Tibial nerve (tissue), 4 donors: ENCODE data around the gene SARM1. TPM values are rescaled to one million over a fixed set of nuclear protein-coding genes. Genes with fewer than 3 reads are reported as not detected.

ENCODE experiments used
- DNase-seq, 2 donors: peaks; one replicate each; pipeline ENCODE4 v3.0.0-alpha.2; 2019; ENCODE audit warnings: low spot score in 2 of 2
- H3K27ac ChIP-seq, 4 donors: fragments of 200-600 bp; sonication (generic) in 3 of 4; one replicate each; pipeline ENCODE4 v1.5.1; 2017 to 2019; ENCODE audit warnings: mild to moderate bottlenecking in 1 of 4
- H3K27me3 ChIP-seq, 2 donors: fragments of 200-600 bp; sonication (generic) in 1 of 2; one replicate each; pipeline versions ENCODE4 v1.5.1 to v1.6.0; 2017 to 2019
- H3K36me3 ChIP-seq, 3 donors: fragments of 200-600 bp; sonication (generic); one replicate each; pipeline ENCODE4 v1.5.1; 2018 to 2019
- H3K4me1 ChIP-seq, 4 donors: fragments of 200-600 bp; sonication (generic) in 3 of 4; one replicate each; pipeline ENCODE4 v1.5.1; 2017 to 2019
- H3K4me3 ChIP-seq, 4 donors: fragments of 200-600 bp; sonication (generic) in 3 of 4; one replicate each; pipeline ENCODE4 v1.5.1; 2017 to 2019; ENCODE audit warnings: mild to moderate bottlenecking in 1 of 4, moderate library complexity in 1 of 4
- H3K9me3 ChIP-seq, 4 donors: fragments of 200-600 bp; sonication (generic) in 3 of 4; one replicate each; pipeline ENCODE4 v1.5.1; 2017 to 2019
- CTCF ChIP-seq, 5 experiments: fragments of 200-600 bp in 3 of 5; fragments of 450-650 bp in 2 of 5; sonication (generic) in 3 of 5; IDR thresholded peaks; one replicate each; pipeline ENCODE4 v1.5.1; 2016 to 2019; ENCODE audit warnings: antibody characterized with exemption in 5 of 5, mild to moderate bottlenecking in 3 of 5, moderate library complexity in 2 of 5
- EP300 ChIP-seq, 2 donors: sonication (generic); formaldehyde crosslinking; IDR thresholded peaks; one replicate each; pipeline ENCODE4 v1.6.1; 2017; ENCODE audit warnings: antibody characterized with exemption in 2 of 2, mild to moderate bottlenecking in 1 of 2
- POLR2A ChIP-seq, 2 donors: fragments of 450-650 bp; IDR thresholded peaks; one replicate each; pipeline ENCODE4 v1.6.1; 2017; ENCODE audit warnings: antibody characterized with exemption in 2 of 2, mild to moderate bottlenecking in 2 of 2, moderate library complexity in 2 of 2
- WGBS, 2 donors: methylation state at CpG; one replicate each; pipeline ENCODE4 v1.1.5; 2018; 5-methylcytosine and 5-hydroxymethylcytosine counted together
- total RNA-seq, 4 donors: library from RNA; depleted of rRNA; stranded (reverse); fragments of >200 nt; gene quantifications; one replicate each; pipeline ENCODE4 v1.1.0, GENCODE V29; 2016

SARM1 gene
- total RNA-seq, 4 donors from 2014 or later = 5.4 to 18.6 (median 13.8) TPM

- Histone ChIP-seq H3K27ac (no peak overlapping the region), H3K4me3 (no peak overlapping the region), H3K4me1 (peaks cover 0 to 15% (median 3%) of the 10 kb centered on the region in 4 donors), H3K9me3 (no peaks in the 10 kb centered on the region), H3K27me3 (no peaks in the 10 kb centered on the region), H3K36me3 (peaks cover 0 to 65% (median 14%) of the 10 kb centered on the region in 3 donors)
- 55 to 57% methylated on average over 1 of the region's 1 CpG for WGBS, 2 donors
- TF ChIP-seq EP300 (IDR thresholded peaks at IDR 0.05) (no peak), CTCF (IDR thresholded peaks at IDR 0.05) (no peak), POLR2A (IDR thresholded peaks at IDR 0.05) (no peak)
- DNase-seq = no peak
Observed at GRCh38 chr17:28366605-28367004, 4.9 kb upstream of the SARM1 start.

- no peak for DNase-seq
- Histone ChIP-seq H3K27ac (no peak overlapping the region), H3K4me1 (peaks cover 0 to 26% (median 10%) of the 10 kb centered on the region in 4 donors), H3K36me3 (peaks cover 0 to 54% (median 13%) of the 10 kb centered on the region in 3 donors), H3K27me3 (no peaks in the 10 kb centered on the region), H3K9me3 (no peaks in the 10 kb centered on the region), H3K4me3 (no peak overlapping the region)
- TF ChIP-seq CTCF (IDR thresholded peaks at IDR 0.05) = no peak
- no peak for TF ChIP-seq EP300 (IDR thresholded peaks at IDR 0.05)
- TF ChIP-seq POLR2A (IDR thresholded peaks at IDR 0.05) = no peak
- 90 to 91% methylated on average over 19 to 21 of the region's 21 CpGs for WGBS, 2 donors
Observed at GRCh38 chr17:28367641-28368305, 3.7 kb upstream of the SARM1 start.

- Histone ChIP-seq H3K27ac (no peak overlapping the region), H3K27me3 (no peaks in the 10 kb centered on the region), H3K36me3 (peaks cover 0 to 48% (median 7%) of the 10 kb centered on the region in 3 donors), H3K9me3 (no peaks in the 10 kb centered on the region), H3K4me1 (peaks cover 0 to 32% (median 16%) of the 10 kb centered on the region in 4 donors), H3K4me3 (no peak overlapping the region)
- no peak for DNase-seq
- TF ChIP-seq EP300 (IDR thresholded peaks at IDR 0.05) (no peak), CTCF (IDR thresholded peaks at IDR 0.05) (no peak), POLR2A (IDR thresholded peaks at IDR 0.05) (no peak)
- 90 to 92% methylated on average over 5 of the region's 5 CpGs for WGBS, 2 donors
Observed at GRCh38 chr17:28368306-28368831, 3.1 kb upstream of the SARM1 start.

GRCh38 chr17:28368915-28369683, 2.4 kb upstream of the SARM1 start:
- 90 to 91% methylated on average over 23 of the region's 23 CpGs for WGBS, 2 donors
- DNase-seq = no peak

More at GRCh38 chr17:28368915-28369683, 2.4 kb upstream of the SARM1 start:
- no peak overlapping the region for H3K27ac ChIP-seq
- no peaks in the 10 kb centered on the region for H3K27me3 ChIP-seq
- no peak for TF ChIP-seq POLR2A (IDR thresholded peaks at IDR 0.05)
- TF ChIP-seq EP300 (IDR thresholded peaks at IDR 0.05) = no peak
- no peak for TF ChIP-seq CTCF (IDR thresholded peaks at IDR 0.05)
- H3K36me3 ChIP-seq = peaks cover 0 to 40% (median 0%) of the 10 kb centered on the region in 3 donors
- H3K4me3 ChIP-seq = no peak overlapping the region
- H3K9me3 ChIP-seq = no peaks in the 10 kb centered on the region
- peaks cover 0 to 36% (median 17%) of the 10 kb centered on the region in 4 donors for H3K4me1 ChIP-seq
